Measurements from ENCODE around the gene HACL1.
"Not testable (repeated sequence)": the region's sequence is repeated elsewhere in the genome, so short reads cannot be mapped to it uniquely, and the experiment has no call there.

The HACL1 gene

GRCh38 chr3:15578289-15578867 lies 23.0 kb downstream of the HACL1 start:
- DNase-seq: no peak

- DNase-seq: no peak
Observed at GRCh38 chr3:15576475-15576874, 24.9 kb downstream of the HACL1 start.

GRCh38 chr3:15575446-15575845 lies 25.9 kb downstream of the HACL1 start:
- DNase-seq: no peak

GRCh38 chr3:15572138-15572537 lies 29.2 kb downstream of the HACL1 start:
- no peak for DNase-seq

GRCh38 chr3:15563190-15563589 lies 38.2 kb downstream of the HACL1 start:
- no peak for DNase-seq

GRCh38 chr3:15562560-15562959 lies 38.8 kb downstream of the HACL1 start:
- no peak for DNase-seq

GRCh38 chr3:15558581-15558980 lies 42.8 kb downstream of the HACL1 start:
- no peak for DNase-seq

GRCh38 chr3:15557511-15557946 lies 43.8 kb downstream of the HACL1 start:
- DNase-seq: peak; percentile 62

- DNase-seq: no peak
Observed at GRCh38 chr3:15556512-15556911, 44.9 kb downstream of the HACL1 start.

- DNase-seq: no peak
Observed at GRCh38 chr3:15553749-15554148, 47.6 kb downstream of the HACL1 start.

- DNase-seq: no peak
Observed at GRCh38 chr3:15551902-15552301, 49.5 kb downstream of the HACL1 start.

- DNase-seq: no peak
Observed at GRCh38 chr3:15549846-15550245, 51.5 kb downstream of the HACL1 start.

- DNase-seq: no peak
Observed at GRCh38 chr3:15542614-15543013, 58.8 kb downstream of the HACL1 start.

- DNase-seq: no peak
Observed at GRCh38 chr3:15541371-15541770, 60.0 kb downstream of the HACL1 start.

GRCh38 chr3:15539066-15539465 lies 62.3 kb downstream of the HACL1 start:
- DNase-seq: no peak

GRCh38 chr3:15538345-15538744 lies 63.0 kb downstream of the HACL1 start:
- no peak for DNase-seq

- no peak for DNase-seq
Observed at GRCh38 chr3:15536856-15537255, 64.5 kb downstream of the HACL1 start.

- DNase-seq: no peak
Observed at GRCh38 chr3:15535732-15536131, 65.6 kb downstream of the HACL1 start.

- not testable (repeated sequence) for DNase-seq
Observed at GRCh38 chr3:15532614-15533013, 68.8 kb downstream of the HACL1 start.

- DNase-seq: no peak
Observed at GRCh38 chr3:15531346-15531745, 70.0 kb downstream of the HACL1 start.

GRCh38 chr3:15528854-15529537 lies 72.4 kb downstream of the HACL1 start:
- DNase-seq: no peak

GRCh38 chr3:15527031-15527459 lies 74.3 kb downstream of the HACL1 start:
- DNase-seq: no peak

- DNase-seq: no peak
Observed at GRCh38 chr3:15525790-15526189, 75.6 kb downstream of the HACL1 start.

GRCh38 chr3:15523660-15524417 lies 77.5 kb downstream of the HACL1 start:
- no peak for DNase-seq
